Measurements from ENCODE around the gene TSPOAP1.

TSPOAP1 gene

GRCh38 chr17:58272367-58273280 lies 56.0 kb downstream of the TSPOAP1 start:
- DNase-seq, result no peak

DNA sequence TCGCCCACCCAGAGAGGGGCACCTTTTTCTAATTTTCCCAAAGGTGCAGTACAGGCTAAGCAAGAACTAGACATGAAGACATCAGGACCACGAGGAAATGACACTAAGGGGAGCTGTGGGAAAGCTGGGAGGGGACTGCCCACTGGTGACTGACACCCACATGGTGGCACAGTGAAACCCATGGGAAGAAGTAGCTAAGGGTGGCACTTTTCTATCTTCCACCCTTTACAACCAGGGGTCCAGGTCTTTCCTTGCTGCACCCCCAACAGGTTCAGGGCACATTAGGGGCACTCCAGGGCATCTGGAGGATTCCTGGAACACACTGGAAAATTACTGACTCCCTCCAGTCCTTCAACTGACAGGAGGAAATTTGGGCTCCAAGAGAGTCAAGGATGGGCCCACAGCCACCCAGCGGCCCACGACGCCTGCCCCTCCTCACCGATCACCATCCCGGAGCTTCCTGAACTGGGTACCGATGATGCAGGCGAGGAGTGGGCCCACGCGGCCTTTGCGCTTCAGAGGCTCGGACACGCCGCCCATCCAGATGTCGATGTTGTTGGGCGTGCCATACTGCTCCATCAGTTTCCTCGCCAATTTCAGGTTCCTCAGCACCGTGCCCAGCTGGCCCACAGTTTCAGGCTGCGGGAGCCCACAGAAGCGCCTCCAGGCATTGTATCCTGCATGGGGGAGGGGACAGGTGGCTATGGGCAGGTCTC lies 57.2 kb downstream of the TSPOAP1 start:
- no peak for DNase-seq

- no peak for DNase-seq
Measured at GRCh38 chr17:58270476-58271215, 57.9 kb downstream of the TSPOAP1 start.

DNA sequence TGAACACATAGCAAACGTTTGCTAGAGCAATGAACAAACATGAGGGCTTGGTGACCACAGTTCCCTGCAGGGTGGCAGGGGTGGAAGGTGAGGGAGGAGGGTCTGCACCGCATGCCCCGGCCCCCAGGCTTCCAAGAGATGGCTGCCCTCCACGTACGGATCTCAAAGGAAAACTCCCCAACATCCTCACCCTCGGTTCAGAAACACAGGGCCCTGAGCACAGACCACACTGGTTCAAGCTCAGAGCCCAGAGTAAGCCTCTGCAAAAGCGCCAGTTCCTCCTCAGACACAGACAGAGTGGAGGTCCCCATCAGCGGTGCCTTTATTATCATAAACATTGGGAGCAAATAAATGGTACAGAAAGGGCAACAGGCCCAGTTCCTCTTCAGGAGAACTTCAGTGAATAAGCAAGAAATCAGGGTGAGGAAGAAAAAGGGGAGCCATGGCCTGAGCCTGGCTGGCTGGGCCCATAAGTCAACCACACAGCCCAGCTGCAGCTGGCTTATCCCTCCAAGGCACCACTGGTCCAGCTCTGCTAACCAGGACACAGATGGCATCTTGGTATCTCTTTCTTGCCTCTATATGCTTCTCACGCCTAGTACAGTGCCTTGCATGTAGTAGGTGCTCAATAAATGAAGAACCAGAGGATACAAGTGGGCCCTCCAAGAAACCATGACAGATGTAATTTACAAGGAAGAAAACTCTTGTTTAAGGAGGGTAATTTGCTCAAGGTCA lies 58.9 kb downstream of the TSPOAP1 start:
- DNase-seq, result no peak

GRCh38 chr17:58268774-58269556 lies 59.6 kb downstream of the TSPOAP1 start:
- DNase-seq, result no peak

DNA sequence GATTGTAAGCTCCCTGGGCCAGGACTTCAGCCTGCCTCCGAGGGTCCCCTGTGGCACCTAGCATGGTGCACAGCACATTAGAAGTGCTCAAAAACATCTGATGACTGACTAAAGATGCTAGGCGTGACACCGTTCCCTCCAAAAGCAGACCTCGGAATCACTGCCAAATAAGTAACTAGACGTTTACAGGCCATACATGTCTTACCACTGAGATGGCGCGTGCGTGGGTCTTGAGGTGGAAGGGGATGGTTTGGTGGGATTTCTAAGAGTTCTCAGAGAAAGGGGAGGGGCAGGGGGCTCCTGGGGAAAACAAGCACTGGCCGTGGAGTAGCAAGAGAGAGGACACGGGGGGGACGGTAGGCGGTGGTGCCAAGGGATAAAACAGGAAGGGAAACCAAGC lies 60.3 kb downstream of the TSPOAP1 start:
- no peak for DNase-seq

DNA sequence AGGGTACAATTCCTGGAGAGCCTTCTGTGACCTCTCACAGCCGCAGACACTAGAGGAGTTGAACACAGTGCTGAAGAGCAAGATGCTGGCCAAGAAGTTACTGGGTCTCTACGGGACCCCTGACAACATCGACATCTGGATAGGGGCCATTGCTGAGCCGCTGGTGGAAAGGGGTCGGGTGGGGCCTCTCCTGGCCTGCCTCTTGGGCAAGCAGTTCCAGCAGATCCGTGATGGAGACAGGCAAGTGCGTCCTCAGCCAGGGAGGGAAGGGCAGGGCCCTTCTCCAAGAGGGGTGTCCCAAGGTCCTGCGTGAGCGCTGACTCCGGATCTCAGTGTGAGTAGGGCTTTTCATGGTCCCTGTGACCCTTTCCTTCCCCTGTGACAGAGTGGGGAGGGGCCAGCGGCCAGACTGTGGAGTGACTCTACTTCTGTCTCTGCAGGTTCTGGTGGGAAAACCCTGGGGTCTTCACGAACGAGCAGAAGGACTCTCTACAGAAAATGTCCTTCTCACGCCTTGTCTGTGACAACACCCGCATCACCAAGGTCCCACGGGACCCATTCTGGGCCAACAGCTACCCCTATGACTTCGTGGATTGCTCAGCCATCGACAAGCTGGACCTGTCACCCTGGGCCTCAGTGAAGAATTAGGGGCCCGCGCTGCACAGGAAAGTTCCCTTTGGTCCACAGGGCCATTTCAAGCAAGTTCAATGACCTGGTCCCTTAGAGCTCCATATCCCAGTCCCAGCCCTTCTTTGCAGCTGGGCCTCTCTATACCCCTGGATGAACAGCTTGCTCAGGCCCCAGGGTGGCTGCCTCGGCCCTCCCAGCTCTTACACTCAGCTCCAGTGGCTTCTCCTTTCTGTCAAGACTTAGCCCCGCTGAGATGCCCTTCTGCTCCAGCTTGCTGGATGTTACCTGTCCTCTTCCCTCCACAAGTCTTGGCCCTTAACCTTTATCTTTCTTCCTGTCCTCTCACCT lies 61.0 kb downstream of the TSPOAP1 start:
- no peak for DNase-seq

GRCh38 chr17:58265902-58266875 lies 62.4 kb downstream of the TSPOAP1 start:
- no peak for DNase-seq

DNA sequence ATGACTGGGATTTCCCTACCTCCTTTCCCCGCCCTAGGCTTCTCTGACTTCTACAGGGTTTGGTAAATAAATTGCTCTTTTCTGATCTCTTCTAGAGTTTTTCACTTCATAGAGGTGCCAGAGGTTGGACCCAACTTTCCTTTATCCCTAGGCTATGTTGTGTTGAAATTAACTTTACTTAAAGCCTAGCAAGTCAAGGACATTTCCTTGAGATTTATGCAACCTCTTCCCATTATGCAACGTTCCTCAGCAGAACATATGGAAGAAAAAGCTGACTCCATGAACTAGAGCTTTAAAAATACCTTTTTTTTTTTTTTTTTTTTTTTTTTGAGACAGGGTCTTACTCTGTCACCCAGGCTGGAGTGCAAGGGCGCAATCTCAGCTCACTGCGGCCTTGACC lies 63.3 kb downstream of the TSPOAP1 start:
- no peak for DNase-seq

DNA sequence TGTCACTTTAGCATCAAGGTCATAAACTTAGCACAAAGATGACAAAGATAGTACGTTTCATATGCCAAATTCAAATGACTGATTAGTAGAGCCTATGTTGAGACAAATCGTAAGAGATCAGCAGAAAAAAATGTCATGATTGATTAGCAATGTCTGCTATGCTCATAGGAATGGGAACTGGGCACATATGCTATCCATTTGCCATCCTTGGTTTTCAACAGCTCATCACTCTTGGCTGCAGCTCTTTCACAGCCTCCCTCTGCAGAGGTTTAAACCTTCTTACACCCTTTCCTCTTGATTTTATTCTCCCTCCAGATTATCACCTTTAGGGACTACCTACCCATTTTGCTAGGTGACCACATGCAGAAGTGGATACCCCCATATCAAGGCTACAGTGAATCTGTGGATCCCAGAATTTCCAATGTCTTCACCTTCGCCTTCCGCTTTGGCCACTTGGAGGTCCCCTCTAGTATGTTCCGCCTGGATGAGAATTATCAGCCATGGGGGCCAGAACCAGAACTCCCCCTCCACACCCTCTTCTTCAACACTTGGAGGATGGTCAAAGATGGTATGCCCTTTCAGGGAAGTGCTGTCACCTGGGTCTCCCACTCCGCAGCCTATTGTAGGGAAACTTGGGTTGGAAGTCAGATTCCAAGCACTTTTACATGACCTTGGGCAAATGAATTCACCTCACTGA lies 64.0 kb downstream of the TSPOAP1 start:
- DNase-seq, result no peak

- no peak for DNase-seq
Measured at GRCh38 chr17:58263773-58264172, 64.8 kb downstream of the TSPOAP1 start.

DNA sequence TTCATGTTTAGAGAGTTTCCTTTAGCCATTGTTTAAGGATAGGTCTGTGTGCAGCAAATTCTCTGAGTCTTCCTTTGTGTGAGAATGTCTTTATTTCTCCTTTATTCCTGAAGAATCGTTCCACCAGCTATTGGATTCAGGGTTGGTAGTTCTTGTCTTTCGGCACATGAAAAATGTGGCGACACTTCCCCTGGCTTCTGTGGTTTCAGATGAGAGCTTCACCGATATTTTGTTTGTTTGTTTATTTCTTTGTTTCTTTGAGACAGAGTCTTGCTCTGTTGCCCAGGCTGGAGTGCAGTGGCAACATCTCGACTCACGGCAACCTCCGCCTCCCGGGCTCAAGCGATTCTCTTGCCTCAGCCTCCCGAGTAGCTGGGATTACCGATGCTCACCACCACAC lies 66.4 kb downstream of the TSPOAP1 start:
- no peak for DNase-seq

GRCh38 chr17:58254803-58255202 lies 73.8 kb downstream of the TSPOAP1 start:
- no peak for DNase-seq

DNA sequence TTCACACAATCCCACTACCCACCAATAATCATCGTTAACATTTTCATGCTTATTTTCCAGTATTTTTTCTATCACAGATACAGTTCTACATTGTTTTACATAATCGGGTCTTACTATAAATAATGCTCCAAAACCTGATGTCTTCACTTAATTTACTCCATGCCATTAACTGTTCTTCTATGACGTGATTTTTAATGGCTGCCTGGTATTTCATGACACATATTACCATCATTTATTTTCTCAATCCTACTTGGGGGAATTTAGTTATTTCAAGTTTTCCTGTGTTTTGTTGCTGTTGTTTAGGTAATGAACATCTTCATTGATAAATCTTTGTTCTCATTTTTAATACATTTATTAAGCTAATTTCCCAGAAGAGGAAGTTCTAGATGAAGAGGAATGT lies 75.5 kb downstream of the TSPOAP1 start:
- DNase-seq, result no peak

GRCh38 chr17:58252141-58252540 lies 76.5 kb downstream of the TSPOAP1 start:
- no peak for DNase-seq
